GM12864 (cell line): ENCODE data around the gene HSPB3.

Source experiments
- DNase-seq: peaks from one replicate; pipeline ENCODE4 v3.0.0-alpha.2; 2011; ENCODE audit warnings: low read depth
- H3K4me3 ChIP-seq: 2 replicates; pipeline ENCODE4 v1.5.1; 2011; ENCODE audit warnings: mild to moderate bottlenecking, low read depth, low read length, control low read depth
- TF ChIP-seq, protein P1 (sequence below): IDR thresholded peaks from 2 replicates; pipeline ENCODE4 v1.5.1; 2011; ENCODE audit warnings: low read depth, mild to moderate bottlenecking, moderate library complexity, low read length, control low read depth, inconsistent platforms; ENCODE audit errors: missing control alignments

The HSPB3 gene

GRCh38 chr5:54491326-54491725 lies 35.8 kb downstream of the HSPB3 start:
- TF ChIP-seq, protein P1, sequence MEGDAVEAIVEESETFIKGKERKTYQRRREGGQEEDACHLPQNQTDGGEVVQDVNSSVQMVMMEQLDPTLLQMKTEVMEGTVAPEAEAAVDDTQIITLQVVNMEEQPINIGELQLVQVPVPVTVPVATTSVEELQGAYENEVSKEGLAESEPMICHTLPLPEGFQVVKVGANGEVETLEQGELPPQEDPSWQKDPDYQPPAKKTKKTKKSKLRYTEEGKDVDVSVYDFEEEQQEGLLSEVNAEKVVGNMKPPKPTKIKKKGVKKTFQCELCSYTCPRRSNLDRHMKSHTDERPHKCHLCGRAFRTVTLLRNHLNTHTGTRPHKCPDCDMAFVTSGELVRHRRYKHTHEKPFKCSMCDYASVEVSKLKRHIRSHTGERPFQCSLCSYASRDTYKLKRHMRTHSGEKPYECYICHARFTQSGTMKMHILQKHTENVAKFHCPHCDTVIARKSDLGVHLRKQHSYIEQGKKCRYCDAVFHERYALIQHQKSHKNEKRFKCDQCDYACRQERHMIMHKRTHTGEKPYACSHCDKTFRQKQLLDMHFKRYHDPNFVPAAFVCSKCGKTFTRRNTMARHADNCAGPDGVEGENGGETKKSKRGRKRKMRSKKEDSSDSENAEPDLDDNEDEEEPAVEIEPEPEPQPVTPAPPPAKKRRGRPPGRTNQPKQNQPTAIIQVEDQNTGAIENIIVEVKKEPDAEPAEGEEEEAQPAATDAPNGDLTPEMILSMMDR: no peak
- no peak overlapping the region for H3K4me3 ChIP-seq
- no peak for DNase-seq

GRCh38 chr5:54492178-54492577 lies 36.7 kb downstream of the HSPB3 start:
- DNase-seq: no peak
- TF ChIP-seq, protein P1: no peak
- H3K4me3 ChIP-seq: no peak overlapping the region

GRCh38 chr5:54495027-54495426 lies 39.5 kb downstream of the HSPB3 start:
- no peak overlapping the region for H3K4me3 ChIP-seq
- TF ChIP-seq, protein P1: no peak
- no peak for DNase-seq
